Naive thymus-derived CD4-positive, alpha-beta T cell (primary cell): Measurements from ENCODE around the gene LRP3. TPM values are rescaled to one million over a fixed set of nuclear protein-coding genes. Genes with fewer than 3 reads are reported as not detected.
A peak's percentile ranks its signal among the peaks of the same experiment; 100 is the strongest.
"Not testable (repeated sequence)": the region's sequence is repeated elsewhere in the genome, so short reads cannot be mapped to it uniquely, and the experiment has no call there.

ENCODE experiments used
- ATAC-seq: fragments of 150-1000 bp; cut with Tn5 transposase; 2 replicates; pipeline ENCODE4 v1.10.0; 2021; ENCODE audit warnings: mild to moderate bottlenecking, moderate library complexity
- CTCF ChIA-PET: fragments of 350-600 bp; sonication (Branson Sonifier 250); formaldehyde crosslinking; loops from one replicate; lab custom pipeline; 2021; ENCODE audit warnings: antibody characterized with exemption; lab: Charles Lee
- POLR2A ChIA-PET: fragments of 350-600 bp; sonication (Branson Sonifier 250); formaldehyde crosslinking; loops from one replicate; lab custom pipeline; 2021; ENCODE audit warnings: antibody characterized with exemption, inconsistent platforms; lab: Charles Lee
- DNase-seq, 9 donors: peaks; one replicate each; pipeline versions ENCODE4 v3.0.0 to v3.0.0-alpha.2; 2020 to 2022; ENCODE audit warnings: mixed read lengths in 1 of 9
- H3K27ac ChIP-seq: one replicate; pipeline ENCODE4 v1.7.0; 2013; ENCODE audit warnings: mild to moderate bottlenecking, low read depth, low read length, moderate library complexity
- H3K27me3 ChIP-seq, 2 donors: one replicate each; pipeline ENCODE4 v1.7.0; 2013; ENCODE audit warnings: low read length in 2 of 2, mild to moderate bottlenecking in 2 of 2, moderate library complexity in 2 of 2; ENCODE audit not compliant: control insufficient read depth in 2 of 2, insufficient read depth in 2 of 2
- H3K36me3 ChIP-seq, 3 experiments: 1 replicate in 2 of 3; 2 replicates in 1 of 3; pipeline ENCODE4 v1.7.0; 2013; ENCODE audit warnings: low read length in 3 of 3, mild to moderate bottlenecking in 3 of 3, moderate library complexity in 1 of 3; ENCODE audit not compliant: insufficient read depth in 3 of 3, control insufficient read depth in 2 of 3
- H3K4me1 ChIP-seq, 2 donors: one replicate each; pipeline ENCODE4 v1.7.0; 2013; ENCODE audit warnings: low read length in 2 of 2, mild to moderate bottlenecking in 2 of 2, moderate library complexity in 1 of 2; ENCODE audit not compliant: control insufficient read depth in 2 of 2, insufficient read depth in 2 of 2
- H3K4me3 ChIP-seq: 2 replicates; pipeline ENCODE4 v1.7.0; 2013; ENCODE audit warnings: mild to moderate bottlenecking, low read length
- H3K9me3 ChIP-seq, 3 experiments: 1 replicate in 2 of 3; 2 replicates in 1 of 3; pipeline ENCODE4 v1.7.0; 2013; ENCODE audit warnings: low read length in 3 of 3; ENCODE audit not compliant: control insufficient read depth in 2 of 3
- H3K27ac Mint-ChIP-seq, 9 donors: one replicate each; pipeline ENCODE4 v1.8.0; 2020 to 2022; ENCODE audit warnings: mixed read lengths in 9 of 9, mild to moderate bottlenecking in 8 of 9, moderate library complexity in 5 of 9, inconsistent platforms in 2 of 9
- H3K27me3 Mint-ChIP-seq, 5 donors: one replicate each; pipeline ENCODE4 v1.8.0; 2021 to 2022; ENCODE audit warnings: mixed read lengths in 5 of 5, mild to moderate bottlenecking in 1 of 5
- H3K36me3 Mint-ChIP-seq, 5 donors: one replicate each; pipeline ENCODE4 v1.8.0; 2020 to 2022; ENCODE audit warnings: mixed read lengths in 5 of 5, mild to moderate bottlenecking in 3 of 5, inconsistent platforms in 1 of 5
- H3K4me1 Mint-ChIP-seq, 7 donors: one replicate each; pipeline ENCODE4 v1.8.0; 2020 to 2022; ENCODE audit warnings: mixed read lengths in 7 of 7, mild to moderate bottlenecking in 3 of 7, inconsistent platforms in 1 of 7
- H3K4me3 Mint-ChIP-seq, 10 donors: one replicate each; pipeline ENCODE4 v1.8.0; 2020 to 2022; ENCODE audit warnings: mild to moderate bottlenecking in 10 of 10, mixed read lengths in 10 of 10, moderate library complexity in 6 of 10, inconsistent platforms in 2 of 10
- H3K9me3 Mint-ChIP-seq, 11 donors: one replicate each; pipeline ENCODE4 v1.8.0; 2020 to 2022; ENCODE audit warnings: mixed read lengths in 11 of 11, mild to moderate bottlenecking in 4 of 11, inconsistent platforms in 1 of 11, moderate library complexity in 1 of 11
- intact Hi-C, 2 donors: fragments of 100-400 bp; cut with micrococcal nuclease; formaldehyde crosslinking; loops; one replicate each; pipeline ENCODE4 v1.15.1; 2023
- polyA plus RNA-seq, 2 donors: library from polyadenylated mRNA; unstranded; fragments of 300-500 nt; fragmentation: Illumina TruSeq; gene quantifications; one replicate each; pipeline ENCODE4 v1.2.3, GENCODE V29; 2021
- total RNA-seq, 6 experiments: library from RNA in 5 of 6; stranded (reverse) in 5 of 6; gene quantifications; 1 replicate in 5 of 6; 2 replicates in 1 of 6; pipeline ENCODE4 v1.2.3 and lab custom pipeline; 2021 to 2026

The LRP3 gene
- total and polyA plus RNA-seq, 7 experiments from 2014 or later, result 0.34 to 2.6 (median 0.40) TPM; not detected in 3

- POLR2A ChIA-PET, result interaction anchor here (0.7 to 1.1 kb wide), 2 partner anchors 8 to 23 kb away, joined by 3 to 4 read pairs; no protein-coding TSS in a partner anchor
- H3K36me3 Mint-ChIP-seq, H3K4me3 Mint-ChIP-seq, H3K9me3 ChIP-seq, DNase-seq, H3K27me3 ChIP-seq, H3K4me3 ChIP-seq, intact Hi-C loops, CTCF ChIA-PET, H3K9me3 Mint-ChIP-seq, ATAC-seq, H3K27ac ChIP-seq, H3K27ac Mint-ChIP-seq, H3K36me3 ChIP-seq, H3K4me1 ChIP-seq, H3K27me3 Mint-ChIP-seq: not testable (repeated sequence)
- peaks cover 11 to 16% (median 13%) of the 10 kb centered on the region in 7 donors for H3K4me1 Mint-ChIP-seq
Observed at GRCh38 chr19:33154313-33154712, 39.8 kb upstream of the LRP3 start.

DNA sequence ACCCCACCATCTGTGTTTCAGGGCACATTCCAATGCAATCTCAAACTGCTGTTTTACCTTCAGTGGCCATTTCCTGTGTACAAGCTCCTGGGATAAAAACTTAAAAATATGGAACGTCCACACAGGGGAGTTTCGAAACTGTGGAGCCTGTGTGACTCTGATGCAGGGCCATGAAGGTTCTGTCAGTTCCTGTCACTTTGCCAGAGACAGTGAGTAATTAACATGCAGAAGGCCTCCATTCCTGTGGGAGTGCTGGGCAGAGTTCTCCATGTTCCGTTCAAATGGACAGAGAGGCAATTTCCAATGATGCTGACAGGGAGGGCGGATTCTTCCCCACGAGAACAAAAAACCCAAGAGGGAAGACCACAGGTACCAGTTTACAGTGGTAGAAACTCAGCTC, 37.8 kb upstream of the LRP3 start:
- ATAC-seq, result no peak
- POLR2A ChIA-PET, result interaction anchor here (1.2 kb wide), 1 partner anchor 20 kb away, joined by 4 read pairs; no protein-coding TSS in a partner anchor
- Histone ChIP-seq H3K4me1 (peaks cover 23 to 25% of the 10 kb centered on the region in 2 donors), H3K27me3 (no peaks in the 10 kb centered on the region), H3K27ac (no peak overlapping the region), H3K4me3 (no peak overlapping the region), H3K36me3 (no peaks in the 10 kb centered on the region), H3K9me3 (no peaks in the 10 kb centered on the region)
- Mint-ChIP-seq H3K27ac (peak overlapping the region in 1 of 9 donors; percentile 14), H3K4me1 (peaks cover 24 to 36% (median 32%) of the 10 kb centered on the region in 7 donors), H3K9me3 (peaks cover 0 to 2% (median 0%) of the 10 kb centered on the region in 11 donors), H3K27me3 (peaks cover 0 to 4% (median 0%) of the 10 kb centered on the region in 5 donors), H3K36me3 (peaks cover 0 to 4% (median 0%) of the 10 kb centered on the region in 5 donors), H3K4me3 (no peak overlapping the region)
- DNase-seq, result no peak
- intact Hi-C loops, result no loop called here
- CTCF ChIA-PET, result interaction anchor here (1.3 to 1.8 kb wide), 2 partner anchors 21 to 250 kb away, joined by 3 to 5 read pairs; no protein-coding TSS in a partner anchor

GRCh38 chr19:33157906-33158305, 36.2 kb upstream of the LRP3 start:
- DNase-seq, result no peak
- Histone ChIP-seq H3K4me1 (peaks cover 26% of the 10 kb centered on the region in 2 donors), H3K27ac (no peak overlapping the region), H3K9me3 (no peaks in the 10 kb centered on the region), H3K36me3 (no peaks in the 10 kb centered on the region), H3K4me3 (no peak overlapping the region), H3K27me3 (no peaks in the 10 kb centered on the region)
- peaks cover 0 to 2% (median 0%) of the 10 kb centered on the region in 11 donors for H3K9me3 Mint-ChIP-seq
- no peak for ATAC-seq
- H3K4me1 Mint-ChIP-seq, result peaks cover 26 to 44% (median 38%) of the 10 kb centered on the region in 7 donors
- POLR2A ChIA-PET, result interaction anchor here (1.5 kb wide), 1 partner anchor 18 kb away, joined by 4 read pairs; no protein-coding TSS in a partner anchor
- peaks cover 0 to 4% (median 0%) of the 10 kb centered on the region in 5 donors for H3K36me3 Mint-ChIP-seq
- intact Hi-C loops, result no loop called here
- CTCF ChIA-PET, result no interaction called here
- H3K4me3 Mint-ChIP-seq, result peak overlapping the region in 4 of 10 donors; percentile 13 to 30 (median 24)
- peak overlapping the region in 5 of 9 donors; percentile 51 to 78 (median 60) for H3K27ac Mint-ChIP-seq
- H3K27me3 Mint-ChIP-seq, result peaks cover 0 to 4% (median 0%) of the 10 kb centered on the region in 5 donors

DNA sequence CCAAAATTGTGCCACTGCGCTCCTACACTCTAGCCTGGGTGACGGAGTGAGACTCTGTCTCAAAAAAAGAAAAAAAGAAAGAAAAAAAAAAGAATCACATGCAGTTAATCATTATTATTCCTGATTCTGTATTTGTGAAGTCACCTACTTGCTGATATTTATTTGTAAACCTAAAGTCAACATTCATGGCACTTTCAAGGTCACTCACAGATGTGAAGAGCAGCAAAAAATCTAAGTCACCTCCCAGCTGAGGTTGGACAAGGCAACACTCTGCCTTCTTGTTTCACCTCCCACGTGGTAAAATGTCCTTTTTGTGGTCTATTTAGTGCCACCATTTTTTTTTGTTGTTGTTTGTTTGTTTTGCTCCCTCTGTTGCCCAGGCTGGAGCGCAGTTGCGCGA, 35.8 kb upstream of the LRP3 start:
- Mint-ChIP-seq H3K36me3 (peaks cover 0 to 4% (median 0%) of the 10 kb centered on the region in 5 donors), H3K27ac (peak overlapping the region in 5 of 9 donors; percentile 13 to 74 (median 56))

GRCh38 chr19:33159149-33159548, 35.0 kb upstream of the LRP3 start:
- CTCF ChIA-PET, result interaction anchor here (3.5 kb wide), 1 partner anchor 14 kb away, joined by 13 read pairs; no protein-coding TSS in a partner anchor
- POLR2A ChIA-PET, result interaction anchor here (5.4 kb wide), 1 partner anchor 18 kb away, joined by 75 read pairs; no protein-coding TSS in a partner anchor
- intact Hi-C loops, result no loop called here

More for the DNA sequence above, 35.8 kb upstream of the LRP3 start:
- ChIA-PET POLR2A (interaction anchor here (1.5 to 5.4 kb wide), 2 partner anchors 18 to 19 kb away, joined by 4 to 75 read pairs; no protein-coding TSS in a partner anchor), CTCF (no interaction called here)
- Mint-ChIP-seq H3K4me3 (peak overlapping the region in 1 of 10 donors; percentile 13), H3K9me3 (peaks cover 0 to 2% (median 0%) of the 10 kb centered on the region in 11 donors), H3K4me1 (peaks cover 26 to 44% (median 38%) of the 10 kb centered on the region in 7 donors), H3K27me3 (peaks cover 0 to 4% (median 0%) of the 10 kb centered on the region in 5 donors)
- Histone ChIP-seq H3K36me3 (no peaks in the 10 kb centered on the region), H3K27me3 (no peaks in the 10 kb centered on the region), H3K4me3 (no peak overlapping the region), H3K9me3 (no peaks in the 10 kb centered on the region), H3K4me1 (peaks cover 26% of the 10 kb centered on the region in 2 donors), H3K27ac (no peak overlapping the region)
- ATAC-seq, result no peak
- no peak for DNase-seq
- intact Hi-C loops, result no loop called here

GRCh38 chr19:33159893-33160292, 34.2 kb upstream of the LRP3 start:
- ChIA-PET CTCF (interaction anchor here (0.8 to 3.5 kb wide), 5 partner anchors 13 to 35 kb away, joined by 3 to 15 read pairs (median 5); no protein-coding TSS in a partner anchor), POLR2A (interaction anchor here (0.6 to 5.4 kb wide), 4 partner anchors 13 to 1011 kb away, joined by 3 to 75 read pairs (median 4); no protein-coding TSS in a partner anchor)
- no peaks in the 10 kb centered on the region for H3K36me3 ChIP-seq
- intact Hi-C loops, result loop anchor here (1.0 kb wide), 1 partner anchor 17 kb away; no protein-coding TSS in a partner anchor
- peaks cover 31 to 44% (median 39%) of the 10 kb centered on the region in 7 donors for H3K4me1 Mint-ChIP-seq
- H3K27me3 Mint-ChIP-seq, result no peaks in the 10 kb centered on the region
- no peak for DNase-seq
- peaks cover 0 to 2% (median 0%) of the 10 kb centered on the region in 11 donors for H3K9me3 Mint-ChIP-seq
- H3K36me3 Mint-ChIP-seq, result peaks cover 0 to 5% (median 4%) of the 10 kb centered on the region in 5 donors
- no peak for ATAC-seq
- H3K27ac ChIP-seq, result peak overlapping the region; percentile 40
- H3K4me3 ChIP-seq, result no peak overlapping the region
- no peaks in the 10 kb centered on the region for H3K27me3 ChIP-seq
- peaks cover 26% of the 10 kb centered on the region in 2 donors for H3K4me1 ChIP-seq
- H3K9me3 ChIP-seq, result no peaks in the 10 kb centered on the region
- peak overlapping the region; percentile 7 to 95 (median 87) for H3K27ac Mint-ChIP-seq
- peak overlapping the region in 7 of 10 donors; percentile 12 to 77 (median 69) for H3K4me3 Mint-ChIP-seq

More at GRCh38 chr19:33159149-33159548, 35.0 kb upstream of the LRP3 start:
- peaks cover 26% of the 10 kb centered on the region in 2 donors for H3K4me1 ChIP-seq
- H3K36me3 Mint-ChIP-seq, result peaks cover 0 to 4% (median 2%) of the 10 kb centered on the region in 5 donors
- H3K36me3 ChIP-seq, result no peaks in the 10 kb centered on the region
- H3K27me3 Mint-ChIP-seq, result peaks cover 0 to 3% (median 0%) of the 10 kb centered on the region in 5 donors
- no peak overlapping the region for H3K4me3 ChIP-seq
- H3K9me3 ChIP-seq, result no peaks in the 10 kb centered on the region
- no peaks in the 10 kb centered on the region for H3K27me3 ChIP-seq
- peaks cover 29 to 44% (median 38%) of the 10 kb centered on the region in 7 donors for H3K4me1 Mint-ChIP-seq
- no peak overlapping the region for H3K27ac ChIP-seq
- H3K4me3 Mint-ChIP-seq, result no peak overlapping the region
- peaks cover 0 to 2% (median 0%) of the 10 kb centered on the region in 11 donors for H3K9me3 Mint-ChIP-seq
- no peak for DNase-seq
- peak overlapping the region in 3 of 9 donors; percentile 50 to 77 (median 66) for H3K27ac Mint-ChIP-seq
- ATAC-seq, result no peak
